GM21528 (cell line): ENCODE results near the gene DMD.
"Not testable (repeated sequence)": the region's sequence is repeated elsewhere in the genome, so short reads cannot be mapped to it uniquely, and the experiment has no call there.

ENCODE experiments used
- ATAC-seq: cut with Tn5 transposase; IDR thresholded peaks from one replicate; pipeline ENCODE4 v1.9.1; 2021; ENCODE audit warnings: mild to moderate bottlenecking, moderate library complexity; ENCODE audit not compliant: unreplicated experiment, low FRiP score

Gene DMD

GRCh38 chrX:32873786-32874185 lies 337.6 kb downstream of the DMD start:
- ATAC-seq = no peak

- ATAC-seq = no peak
Observed at GRCh38 chrX:32871636-32872035, 339.7 kb downstream of the DMD start.

GRCh38 chrX:32868524-32868895 lies 342.8 kb downstream of the DMD start:
- no peak for ATAC-seq

GRCh38 chrX:32867781-32868523 lies 343.4 kb downstream of the DMD start:
- no peak for ATAC-seq

- no peak for ATAC-seq
Observed at GRCh38 chrX:32852203-32852602, 359.1 kb downstream of the DMD start.

- no peak for ATAC-seq
Observed at GRCh38 chrX:32851556-32851955, 359.8 kb downstream of the DMD start.

- ATAC-seq = no peak
Observed at GRCh38 chrX:32847921-32848320, 363.4 kb downstream of the DMD start.

- no peak for ATAC-seq
Observed at GRCh38 chrX:32842053-32842452, 369.3 kb downstream of the DMD start.

GRCh38 chrX:32839781-32840180 lies 371.6 kb downstream of the DMD start:
- no peak for ATAC-seq

GRCh38 chrX:32825009-32825408 lies 386.3 kb downstream of the DMD start:
- no peak for ATAC-seq

- ATAC-seq = no peak
Observed at GRCh38 chrX:32804034-32804433, 407.3 kb downstream of the DMD start.

GRCh38 chrX:32798990-32799389 lies 412.4 kb downstream of the DMD start:
- ATAC-seq = no peak

GRCh38 chrX:32788936-32789335 lies 422.4 kb downstream of the DMD start:
- ATAC-seq = no peak

GRCh38 chrX:32780109-32780508 lies 431.2 kb downstream of the DMD start:
- no peak for ATAC-seq

GRCh38 chrX:32778965-32779364 lies 432.4 kb downstream of the DMD start:
- ATAC-seq = no peak

- ATAC-seq = no peak
Observed at GRCh38 chrX:32774966-32775365, 436.4 kb downstream of the DMD start.

- no peak for ATAC-seq
Observed at GRCh38 chrX:32749070-32749469, 462.3 kb downstream of the DMD start.

- no peak for ATAC-seq
Observed at GRCh38 chrX:32745323-32745722, 466.0 kb downstream of the DMD start.

GRCh38 chrX:32744921-32745320 lies 466.4 kb downstream of the DMD start:
- no peak for ATAC-seq

- no peak for ATAC-seq
Observed at GRCh38 chrX:32741910-32742309, 469.4 kb downstream of the DMD start.

GRCh38 chrX:32708542-32708941 lies 502.8 kb downstream of the DMD start:
- no peak for ATAC-seq

GRCh38 chrX:32705385-32705784 lies 506.0 kb downstream of the DMD start:
- not testable (repeated sequence) for ATAC-seq

- no peak for ATAC-seq
Observed at GRCh38 chrX:32687379-32687778, 524.0 kb downstream of the DMD start.
